ENCODE results near the gene SERGEF.

The SERGEF gene

GRCh38 chr11:17812091-17812864, 200.6 kb downstream of the SERGEF start:
- no peaks in the 10 kb centered on the region for H3K27me3 ChIP-seq (replicated peaks; ENCODE audit: control insufficient read depth, insufficient read depth, low read length, poor library complexity, severe bottlenecking)
- H3K9me3 ChIP-seq (ENCODE audit: control insufficient read depth, low read length), result no peaks in the 10 kb centered on the region
- H3K4me3 ChIP-seq (ENCODE audit: insufficient read depth, low read depth, low read length, poor library complexity, severe bottlenecking), result no peak overlapping the region
- H3K27ac ChIP-seq (ENCODE audit: insufficient read depth, low read length, poor library complexity, severe bottlenecking), result no peak overlapping the region
- DNase-seq, result no peak
- H3K4me1 ChIP-seq (ENCODE audit: control insufficient read depth, insufficient read depth, low read length, poor library complexity, severe bottlenecking), result no peaks in the 10 kb centered on the region
- peaks cover 7% of the 10 kb centered on the region for H3K36me3 ChIP-seq (ENCODE audit: control insufficient read depth, insufficient read depth, low read length)

- Histone ChIP-seq H3K4me1 (ENCODE audit: control insufficient read depth, insufficient read depth, low read length, poor library complexity, severe bottlenecking) (no peaks in the 10 kb centered on the region), H3K27ac (ENCODE audit: insufficient read depth, low read length, poor library complexity, severe bottlenecking) (no peak overlapping the region), H3K4me3 (ENCODE audit: insufficient read depth, low read depth, low read length, poor library complexity, severe bottlenecking) (no peak overlapping the region), H3K27me3 (replicated peaks; ENCODE audit: control insufficient read depth, insufficient read depth, low read length, poor library complexity, severe bottlenecking) (no peaks in the 10 kb centered on the region), H3K9me3 (ENCODE audit: control insufficient read depth, low read length) (no peaks in the 10 kb centered on the region), H3K36me3 (ENCODE audit: control insufficient read depth, insufficient read depth, low read length) (peaks cover 7% of the 10 kb centered on the region)
- DNase-seq, result no peak
Measured at GRCh38 chr11:17811352-17811751, 201.5 kb downstream of the SERGEF start.

- Histone ChIP-seq H3K27me3 (replicated peaks; ENCODE audit: control insufficient read depth, insufficient read depth, low read length, poor library complexity, severe bottlenecking) (no peaks in the 10 kb centered on the region), H3K27ac (ENCODE audit: insufficient read depth, low read length, poor library complexity, severe bottlenecking) (no peak overlapping the region), H3K4me3 (ENCODE audit: insufficient read depth, low read depth, low read length, poor library complexity, severe bottlenecking) (no peak overlapping the region), H3K36me3 (ENCODE audit: control insufficient read depth, insufficient read depth, low read length) (peaks cover 7% of the 10 kb centered on the region), H3K9me3 (ENCODE audit: control insufficient read depth, low read length) (no peaks in the 10 kb centered on the region), H3K4me1 (ENCODE audit: control insufficient read depth, insufficient read depth, low read length, poor library complexity, severe bottlenecking) (no peaks in the 10 kb centered on the region)
- DNase-seq, result no peak
Measured at GRCh38 chr11:17810746-17811145, 202.1 kb downstream of the SERGEF start.

GRCh38 chr11:17810041-17810440, 202.8 kb downstream of the SERGEF start:
- no peak overlapping the region for H3K4me3 ChIP-seq (ENCODE audit: insufficient read depth, low read depth, low read length, poor library complexity, severe bottlenecking)
- peaks cover 7% of the 10 kb centered on the region for H3K36me3 ChIP-seq (ENCODE audit: control insufficient read depth, insufficient read depth, low read length)
- H3K27ac ChIP-seq (ENCODE audit: insufficient read depth, low read length, poor library complexity, severe bottlenecking), result no peak overlapping the region
- H3K4me1 ChIP-seq (ENCODE audit: control insufficient read depth, insufficient read depth, low read length, poor library complexity, severe bottlenecking), result no peaks in the 10 kb centered on the region
- no peak for DNase-seq
- no peaks in the 10 kb centered on the region for H3K9me3 ChIP-seq (ENCODE audit: control insufficient read depth, low read length)
- H3K27me3 ChIP-seq (replicated peaks; ENCODE audit: control insufficient read depth, insufficient read depth, low read length, poor library complexity, severe bottlenecking), result no peaks in the 10 kb centered on the region

GRCh38 chr11:17807034-17807433, 205.8 kb downstream of the SERGEF start:
- Histone ChIP-seq H3K4me1 (ENCODE audit: control insufficient read depth, insufficient read depth, low read length, poor library complexity, severe bottlenecking) (no peaks in the 10 kb centered on the region), H3K27me3 (replicated peaks; ENCODE audit: control insufficient read depth, insufficient read depth, low read length, poor library complexity, severe bottlenecking) (no peaks in the 10 kb centered on the region), H3K4me3 (ENCODE audit: insufficient read depth, low read depth, low read length, poor library complexity, severe bottlenecking) (no peak overlapping the region), H3K27ac (ENCODE audit: insufficient read depth, low read length, poor library complexity, severe bottlenecking) (no peak overlapping the region), H3K9me3 (ENCODE audit: control insufficient read depth, low read length) (no peaks in the 10 kb centered on the region), H3K36me3 (ENCODE audit: control insufficient read depth, insufficient read depth, low read length) (peaks cover 4% of the 10 kb centered on the region)
- DNase-seq, result no peak

GRCh38 chr11:17805873-17806272, 207.0 kb downstream of the SERGEF start:
- Histone ChIP-seq H3K4me1 (ENCODE audit: control insufficient read depth, insufficient read depth, low read length, poor library complexity, severe bottlenecking) (no peaks in the 10 kb centered on the region), H3K9me3 (ENCODE audit: control insufficient read depth, low read length) (no peaks in the 10 kb centered on the region), H3K27ac (ENCODE audit: insufficient read depth, low read length, poor library complexity, severe bottlenecking) (no peak overlapping the region), H3K36me3 (ENCODE audit: control insufficient read depth, insufficient read depth, low read length) (no peaks in the 10 kb centered on the region), H3K27me3 (replicated peaks; ENCODE audit: control insufficient read depth, insufficient read depth, low read length, poor library complexity, severe bottlenecking) (no peaks in the 10 kb centered on the region), H3K4me3 (ENCODE audit: insufficient read depth, low read depth, low read length, poor library complexity, severe bottlenecking) (no peak overlapping the region)
- no peak for DNase-seq

GRCh38 chr11:17805043-17805442, 207.8 kb downstream of the SERGEF start:
- no peaks in the 10 kb centered on the region for H3K36me3 ChIP-seq (ENCODE audit: control insufficient read depth, insufficient read depth, low read length)
- no peaks in the 10 kb centered on the region for H3K9me3 ChIP-seq (ENCODE audit: control insufficient read depth, low read length)
- no peaks in the 10 kb centered on the region for H3K4me1 ChIP-seq (ENCODE audit: control insufficient read depth, insufficient read depth, low read length, poor library complexity, severe bottlenecking)
- H3K4me3 ChIP-seq (ENCODE audit: insufficient read depth, low read depth, low read length, poor library complexity, severe bottlenecking), result no peak overlapping the region
- H3K27ac ChIP-seq (ENCODE audit: insufficient read depth, low read length, poor library complexity, severe bottlenecking), result no peak overlapping the region
- DNase-seq, result no peak
- H3K27me3 ChIP-seq (replicated peaks; ENCODE audit: control insufficient read depth, insufficient read depth, low read length, poor library complexity, severe bottlenecking), result no peaks in the 10 kb centered on the region

- Histone ChIP-seq H3K27me3 (replicated peaks; ENCODE audit: control insufficient read depth, insufficient read depth, low read length, poor library complexity, severe bottlenecking) (no peaks in the 10 kb centered on the region), H3K36me3 (ENCODE audit: control insufficient read depth, insufficient read depth, low read length) (no peaks in the 10 kb centered on the region), H3K4me1 (ENCODE audit: control insufficient read depth, insufficient read depth, low read length, poor library complexity, severe bottlenecking) (no peaks in the 10 kb centered on the region), H3K27ac (ENCODE audit: insufficient read depth, low read length, poor library complexity, severe bottlenecking) (no peak overlapping the region), H3K4me3 (ENCODE audit: insufficient read depth, low read depth, low read length, poor library complexity, severe bottlenecking) (no peak overlapping the region), H3K9me3 (ENCODE audit: control insufficient read depth, low read length) (no peaks in the 10 kb centered on the region)
- no peak for DNase-seq
Measured at GRCh38 chr11:17803754-17804334, 209.0 kb downstream of the SERGEF start.

GRCh38 chr11:17802491-17802890, 210.4 kb downstream of the SERGEF start:
- H3K36me3 ChIP-seq (ENCODE audit: control insufficient read depth, insufficient read depth, low read length), result no peaks in the 10 kb centered on the region
- no peaks in the 10 kb centered on the region for H3K9me3 ChIP-seq (ENCODE audit: control insufficient read depth, low read length)
- H3K4me1 ChIP-seq (ENCODE audit: control insufficient read depth, insufficient read depth, low read length, poor library complexity, severe bottlenecking), result no peaks in the 10 kb centered on the region
- no peak overlapping the region for H3K27ac ChIP-seq (ENCODE audit: insufficient read depth, low read length, poor library complexity, severe bottlenecking)
- no peak overlapping the region for H3K4me3 ChIP-seq (ENCODE audit: insufficient read depth, low read depth, low read length, poor library complexity, severe bottlenecking)
- no peak for DNase-seq
- H3K27me3 ChIP-seq (replicated peaks; ENCODE audit: control insufficient read depth, insufficient read depth, low read length, poor library complexity, severe bottlenecking), result no peaks in the 10 kb centered on the region

GRCh38 chr11:17801166-17801565, 211.7 kb downstream of the SERGEF start:
- Histone ChIP-seq H3K4me1 (ENCODE audit: control insufficient read depth, insufficient read depth, low read length, poor library complexity, severe bottlenecking) (no peaks in the 10 kb centered on the region), H3K36me3 (ENCODE audit: control insufficient read depth, insufficient read depth, low read length) (no peaks in the 10 kb centered on the region), H3K4me3 (ENCODE audit: insufficient read depth, low read depth, low read length, poor library complexity, severe bottlenecking) (no peak overlapping the region), H3K9me3 (ENCODE audit: control insufficient read depth, low read length) (no peaks in the 10 kb centered on the region), H3K27ac (ENCODE audit: insufficient read depth, low read length, poor library complexity, severe bottlenecking) (no peak overlapping the region), H3K27me3 (replicated peaks; ENCODE audit: control insufficient read depth, insufficient read depth, low read length, poor library complexity, severe bottlenecking) (no peaks in the 10 kb centered on the region)
- no peak for DNase-seq

Data from effector memory CD4-positive, alpha-beta T cell (primary cell).